ENCODE results near the gene ZIC4.

GRCh38 chr3:147381596-147381995, 24.7 kb downstream of the ZIC4 start:
- no peak for TF ChIP-seq CTCF (IDR thresholded peaks at IDR 0.05)
- TF ChIP-seq POLR2A (IDR thresholded peaks at IDR 0.05), result no peak
